IMR-90 (cell line): ENCODE results near the gene CHMP1B. TPM values are rescaled to one million over a fixed set of nuclear protein-coding genes. Genes with fewer than 3 reads are reported as not detected.

Source experiments
- ATAC-seq: fragments of 200-7000 bp; cut with Tn5 transposase; 2 replicates; pipeline ENCODE4 v1.9.1; 2020; ENCODE audit warnings: low read depth, mild to moderate bottlenecking, moderate library complexity
- BruUV-seq: library from RNA; stranded (reverse); fragments of 400-500 nt; replicated peaks from 2 replicates; lab custom pipeline; 2021; lab: Mats Ljungman, UMichigan
- CTCF ChIA-PET: fragments of 300-600 bp; formaldehyde crosslinking; extraction: SDS; loops from one replicate; lab custom pipeline; 2021; ENCODE audit warnings: antibody characterized with exemption; lab: Yijun Ruan, JAX
- POLR2A ChIA-PET: fragments of 300-600 bp; sonication (Branson Sonifier 250); formaldehyde crosslinking; loops from one replicate; lab custom pipeline; 2022; ENCODE audit warnings: antibody characterized with exemption; ENCODE audit not compliant: unreplicated experiment; lab: Charles Lee
- DNase-seq: peaks from one replicate; pipeline ENCODE4 v3.0.0; 2013
- H2AFZ ChIP-seq: replicated peaks from 2 replicates; pipeline ENCODE3; 2013; ENCODE audit warnings: low read length, mild to moderate bottlenecking; ENCODE audit not compliant: poor library complexity
- H2AK5ac ChIP-seq: 2 replicates; pipeline ENCODE4 v1.6.1; 2013; ENCODE audit warnings: low read depth, low read length, inconsistent platforms
- H2AK9ac ChIP-seq: replicated peaks from 2 replicates; pipeline ENCODE3; 2013; ENCODE audit warnings: mild to moderate bottlenecking, low read depth, low read length, moderate library complexity; ENCODE audit not compliant: poor library complexity
- H2BK120ac ChIP-seq: 2 replicates; pipeline ENCODE4 v1.6.1; 2013; ENCODE audit warnings: low read depth, low read length, inconsistent platforms
- H2BK15ac ChIP-seq: 3 replicates; pipeline ENCODE4 v1.6.1; 2013; ENCODE audit warnings: low read depth, low read length, inconsistent platforms
- H2BK20ac ChIP-seq: 2 replicates; pipeline ENCODE4 v1.6.1; 2013; ENCODE audit warnings: low read depth, mild to moderate bottlenecking, inconsistent platforms, low read length, moderate library complexity
- H2BK5ac ChIP-seq: 2 replicates; pipeline ENCODE4 v1.6.1; 2013; ENCODE audit warnings: mild to moderate bottlenecking, low read depth, low read length, inconsistent platforms; ENCODE audit not compliant: poor library complexity, severe bottlenecking
- H3K14ac ChIP-seq: replicated peaks from 2 replicates; pipeline ENCODE4 v1.6.1; 2013; ENCODE audit warnings: low read depth, low read length, inconsistent platforms
- H3K18ac ChIP-seq: 2 replicates; pipeline ENCODE4 v1.6.1; 2013; ENCODE audit warnings: low read depth, low read length, control low read depth
- H3K23ac ChIP-seq: 2 replicates; pipeline ENCODE4 v1.6.1; 2013; ENCODE audit warnings: low read depth, low read length, inconsistent platforms
- H3K27ac ChIP-seq: 2 replicates; pipeline ENCODE4 v1.5.1; 2013; ENCODE audit warnings: mild to moderate bottlenecking, control low read depth, low read length; ENCODE audit not compliant: insufficient read depth
- H3K27me3 ChIP-seq: 2 replicates; pipeline ENCODE4 v1.6.1; 2013; ENCODE audit warnings: low read length; ENCODE audit not compliant: control insufficient read depth, insufficient read depth
- H3K36me3 ChIP-seq: 2 replicates; pipeline ENCODE4 v1.6.1; 2013; ENCODE audit warnings: low read length, mixed read lengths; ENCODE audit not compliant: control insufficient read depth, insufficient read depth
- H3K4ac ChIP-seq: 2 replicates; pipeline ENCODE4 v1.6.1; 2013; ENCODE audit warnings: low read depth, low read length, inconsistent platforms
- H3K4me1 ChIP-seq: 2 replicates; pipeline ENCODE4 v1.6.1; 2013; ENCODE audit warnings: low read length, mixed read lengths; ENCODE audit not compliant: control insufficient read depth, insufficient read depth
- H3K4me2 ChIP-seq: 2 replicates; pipeline ENCODE4 v1.6.1; 2013; ENCODE audit warnings: low read depth, mild to moderate bottlenecking, control low read depth, low read length, moderate library complexity
- H3K4me3 ChIP-seq: 2 replicates; pipeline ENCODE4 v1.5.1; 2013; ENCODE audit warnings: low read depth, mild to moderate bottlenecking, control low read depth, low read length, moderate library complexity; ENCODE audit not compliant: insufficient read depth
- H3K56ac ChIP-seq: 2 replicates; pipeline ENCODE4 v1.6.1; 2013; ENCODE audit warnings: low read length, inconsistent platforms; ENCODE audit not compliant: insufficient read depth; ENCODE audit errors: extremely low read depth
- H3K79me1 ChIP-seq, 2 experiments: 2 replicates each; pipeline ENCODE4 v1.6.1; 2013; ENCODE audit warnings: low read length in 2 of 2, inconsistent platforms in 1 of 2, low read depth in 1 of 2
- H3K9ac ChIP-seq: 2 replicates; pipeline ENCODE4 v1.6.1; 2013; ENCODE audit warnings: low read depth, low read length, control low read depth
- H3K9me1 ChIP-seq: 2 replicates; pipeline ENCODE4 v1.6.1; 2013; ENCODE audit warnings: low read length, inconsistent platforms; ENCODE audit not compliant: insufficient read depth
- H3K9me3 ChIP-seq: 2 replicates; pipeline ENCODE4 v1.6.1; 2013; ENCODE audit warnings: low read length; ENCODE audit not compliant: control insufficient read depth, insufficient read depth
- H4K20me1 ChIP-seq: 2 replicates; pipeline ENCODE4 v1.6.1; 2013; ENCODE audit warnings: low read length, inconsistent platforms; ENCODE audit not compliant: insufficient read depth
- H4K5ac ChIP-seq: 2 replicates; pipeline ENCODE4 v1.6.1; 2013; ENCODE audit warnings: mild to moderate bottlenecking, low read depth, low read length, control low read depth
- H4K8ac ChIP-seq, 2 experiments: 2 replicates each; pipeline ENCODE4 v1.6.1; 2013; ENCODE audit warnings: low read depth in 2 of 2, low read length in 2 of 2, control low read depth in 1 of 2, inconsistent platforms in 1 of 2
- H4K91ac ChIP-seq: 2 replicates; pipeline ENCODE4 v1.6.1; 2013; ENCODE audit warnings: low read depth, low read length, inconsistent platforms; ENCODE audit not compliant: insufficient read depth
- BHLHE40 ChIP-seq: fragments of 150-350 bp; IDR thresholded peaks from 2 replicates; pipeline ENCODE4 v1.6.1; 2016; ENCODE audit warnings: mild to moderate bottlenecking, low read depth, low read length
- CEBPB ChIP-seq: IDR thresholded peaks from 2 replicates; pipeline ENCODE4 v1.6.1; 2012; ENCODE audit warnings: low read depth, low read length, improper control_type of control experiment
- CHD1 ChIP-seq: IDR thresholded peaks from 2 replicates; pipeline ENCODE4 v1.6.1; 2012; ENCODE audit warnings: low read depth, low read length, improper control_type of control experiment
- FOS ChIP-seq: fragments of 150-350 bp; IDR thresholded peaks from 2 replicates; pipeline ENCODE4 v1.6.1; 2016; ENCODE audit warnings: low read depth, low read length
- MAFK ChIP-seq: IDR thresholded peaks from 2 replicates; pipeline ENCODE4 v1.6.1; 2012; ENCODE audit warnings: low read depth, low read length, improper control_type of control experiment
- MAZ ChIP-seq: IDR thresholded peaks from 2 replicates; pipeline ENCODE4 v1.6.1; 2012; ENCODE audit warnings: low read depth, mild to moderate bottlenecking, low read length, improper control_type of control experiment, moderate library complexity, borderline replicate concordance
- MXI1 ChIP-seq: IDR thresholded peaks from 2 replicates; pipeline ENCODE4 v1.6.1; 2012; ENCODE audit warnings: low read depth, mild to moderate bottlenecking, low read length, moderate library complexity, borderline replicate concordance
- RAD21 ChIP-seq: IDR thresholded peaks from 2 replicates; pipeline ENCODE4 v1.6.1; 2012; ENCODE audit warnings: low read length, improper control_type of control experiment
- RCOR1 ChIP-seq: IDR thresholded peaks from 2 replicates; pipeline ENCODE4 v1.6.1; 2012; ENCODE audit warnings: mild to moderate bottlenecking, low read length, improper control_type of control experiment; ENCODE audit not compliant: insufficient replicate concordance
- RFX5 ChIP-seq: IDR thresholded peaks from 2 replicates; pipeline ENCODE4 v1.8.0; 2012; ENCODE audit warnings: low read depth, mild to moderate bottlenecking, low read length, moderate library complexity
- SMC3 ChIP-seq: fragments of 150-350 bp; IDR thresholded peaks from 2 replicates; pipeline ENCODE4 v1.6.1; 2016; ENCODE audit warnings: low read depth, mild to moderate bottlenecking, antibody characterized with exemption, low read length, moderate library complexity
- WGBS, 2 experiments: methylation state at CpG; one replicate each; pipeline versions ENCODE4 v1.1.5 to v1.1.7; 2013; ENCODE audit warnings: missing lambda C conversion rate in 2 of 2; ENCODE audit not compliant: insufficient read length in 1 of 2; ENCODE audit errors: extremely low coverage in 2 of 2; 5-methylcytosine and 5-hydroxymethylcytosine counted together
- dilution Hi-C: fragments of 300-500 bp; cut with HindIII; formaldehyde crosslinking; loops from one replicate; pipeline ENCODE4 v1.14.3; 2018; ENCODE audit warnings: low sequenced_read_pairs; ENCODE audit not compliant: unreplicated experiment
- in situ Hi-C: fragments of 300-500 bp; cut with MboI; formaldehyde crosslinking; loops from 3 replicates; pipeline ENCODE4 v1.14.3; 2019; ENCODE audit warnings: low sequenced_read_pairs, inconsistent platforms, mixed read lengths
- intact Hi-C: fragments of 100-400 bp; cut with micrococcal nuclease; formaldehyde crosslinking; loops from 2 replicates; pipeline ENCODE4 v1.10.0; 2022
- polyA plus RNA-seq, 3 experiments: library from polyadenylated mRNA; depleted of rRNA; stranded (reverse); fragments of >200 nt; gene quantifications; 2 replicates each; pipeline ENCODE4 v1.2.3, GENCODE V29; 2012; ENCODE audit warnings: low replicate concordance in 1 of 3
- total RNA-seq: library from RNA; depleted of rRNA; stranded (reverse); fragments of >200 nt; gene quantifications from 2 replicates; pipeline ENCODE4 v1.2.3, GENCODE V29; 2012
- TF ChIP-seq, protein P1 (sequence below): fragments of 150-350 bp; IDR thresholded peaks from 2 replicates; pipeline ENCODE4 v1.6.1; 2017; ENCODE audit warnings: mild to moderate bottlenecking, antibody characterized with exemption, low read length, low read depth
- TF ChIP-seq, protein P2 (sequence below): fragments of 150-350 bp; IDR thresholded peaks from 2 replicates; pipeline ENCODE4 v1.6.1; 2016; ENCODE audit warnings: low read depth, mild to moderate bottlenecking, low read length, moderate library complexity, borderline replicate concordance

The CHMP1B gene
- total and polyA plus RNA-seq, 2 of the 4 experiments (the other 2 are of a cell fraction), result 21.1 to 39.4 TPM

DNA sequence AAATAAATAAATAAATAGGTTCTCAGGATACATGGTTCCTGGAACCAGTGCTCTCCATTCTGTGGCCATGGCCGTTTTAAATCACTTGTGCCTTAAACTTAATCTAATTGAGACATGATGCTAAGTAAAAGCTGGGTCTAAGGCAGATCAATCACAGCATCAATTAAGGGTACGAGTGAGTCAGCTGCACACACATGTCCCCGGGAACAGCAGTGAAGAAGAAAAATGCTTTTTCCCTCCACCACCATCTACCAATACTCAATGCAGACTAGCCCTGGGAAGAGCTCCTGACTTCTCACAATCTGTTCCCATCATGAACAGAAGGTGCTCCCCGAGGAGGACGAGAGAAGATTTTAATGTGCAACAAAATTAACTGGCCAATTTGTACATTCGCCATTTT is 6.8 kb upstream of the CHMP1B start:
- no peak overlapping the region for H2BK120ac ChIP-seq
- no peak overlapping the region for H3K23ac ChIP-seq
- no peak overlapping the region for H4K8ac ChIP-seq
- no peak overlapping the region for H3K18ac ChIP-seq
- H3K4me3 ChIP-seq, result no peak overlapping the region
- H3K4me2 ChIP-seq, result no peak overlapping the region
- H2BK15ac ChIP-seq, result no peak overlapping the region
- H3K14ac ChIP-seq, result no peak overlapping the region
- no CpG with 5 or more reads among the region's 6 CpGs for WGBS, 2 experiments
- H3K56ac ChIP-seq, result no peak overlapping the region
- H2AFZ ChIP-seq, result no peak overlapping the region
- H3K9me3 ChIP-seq, result no peaks in the 10 kb centered on the region
- no peaks in the 10 kb centered on the region for H3K9me1 ChIP-seq
- H2AK5ac ChIP-seq, result no peak overlapping the region
- intact Hi-C loops, result no loop called here
- no peak overlapping the region for H2BK5ac ChIP-seq
- BruUV-seq, result no TSS peak
- TF ChIP-seq FOS, result no peak
- TF ChIP-seq MXI1, result no peak
- no peak for TF ChIP-seq SMC3
- TF ChIP-seq BHLHE40, result no peak
- TF ChIP-seq, protein P1, sequence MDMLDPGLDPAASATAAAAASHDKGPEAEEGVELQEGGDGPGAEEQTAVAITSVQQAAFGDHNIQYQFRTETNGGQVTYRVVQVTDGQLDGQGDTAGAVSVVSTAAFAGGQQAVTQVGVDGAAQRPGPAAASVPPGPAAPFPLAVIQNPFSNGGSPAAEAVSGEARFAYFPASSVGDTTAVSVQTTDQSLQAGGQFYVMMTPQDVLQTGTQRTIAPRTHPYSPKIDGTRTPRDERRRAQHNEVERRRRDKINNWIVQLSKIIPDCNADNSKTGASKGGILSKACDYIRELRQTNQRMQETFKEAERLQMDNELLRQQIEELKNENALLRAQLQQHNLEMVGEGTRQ, result no peak
- no peak for TF ChIP-seq RCOR1
- no peak for TF ChIP-seq CEBPB
- no peak for TF ChIP-seq RFX5
- no peak for TF ChIP-seq CHD1
- no peak for TF ChIP-seq MAFK
- TF ChIP-seq, protein P2, sequence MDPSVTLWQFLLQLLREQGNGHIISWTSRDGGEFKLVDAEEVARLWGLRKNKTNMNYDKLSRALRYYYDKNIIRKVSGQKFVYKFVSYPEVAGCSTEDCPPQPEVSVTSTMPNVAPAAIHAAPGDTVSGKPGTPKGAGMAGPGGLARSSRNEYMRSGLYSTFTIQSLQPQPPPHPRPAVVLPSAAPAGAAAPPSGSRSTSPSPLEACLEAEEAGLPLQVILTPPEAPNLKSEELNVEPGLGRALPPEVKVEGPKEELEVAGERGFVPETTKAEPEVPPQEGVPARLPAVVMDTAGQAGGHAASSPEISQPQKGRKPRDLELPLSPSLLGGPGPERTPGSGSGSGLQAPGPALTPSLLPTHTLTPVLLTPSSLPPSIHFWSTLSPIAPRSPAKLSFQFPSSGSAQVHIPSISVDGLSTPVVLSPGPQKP, result no peak
- no peak for TF ChIP-seq RAD21
- no peak for TF ChIP-seq MAZ
- H4K91ac ChIP-seq, result no peak overlapping the region
- in situ Hi-C loops, result no loop called here
- no peak overlapping the region for H3K4ac ChIP-seq
- no peak overlapping the region for H2BK20ac ChIP-seq
- H4K5ac ChIP-seq, result no peak overlapping the region
- POLR2A ChIA-PET, result no interaction called here
- H3K79me1 ChIP-seq, result 0 out of 4 replicates have a peak, but pooled peaks cover 0 to under 1% of the 10 kb centered on the region in 2 experiments
- CTCF ChIA-PET, result interaction anchor here (1.2 kb wide), 1 partner anchor 9 kb away, joined by 3 read pairs; no protein-coding TSS in a partner anchor
- H3K27ac ChIP-seq, result no peak overlapping the region
- dilution Hi-C loops, result no loop called here
- no peak overlapping the region for H2AK9ac ChIP-seq
- no peaks in the 10 kb centered on the region for H4K20me1 ChIP-seq
- no peak for ATAC-seq
- peaks cover 3% of the 10 kb centered on the region; the same call in 1 of the 2 replicates for H3K4me1 ChIP-seq
- no peaks in the 10 kb centered on the region for H3K36me3 ChIP-seq
- H3K9ac ChIP-seq, result no peak overlapping the region
- DNase-seq, result no peak
- H3K27me3 ChIP-seq, result no peaks in the 10 kb centered on the region
